Stimulated activated CD8-positive, alpha-beta memory T cell treated with anti-CD3 and anti-CD28 coated beads, Interleukin-7, amount 100 ng/mL, for 4 hours (primary cell): ENCODE data around the gene SETD7.
A peak's percentile ranks its signal among the peaks of the same experiment; 100 is the strongest.

Experiments
- DNase-seq, 2 donors: peaks; one replicate each; pipeline ENCODE4 v3.0.0-alpha.2; 2020; ENCODE audit warnings: low read depth in 2 of 2

Gene SETD7

DNA sequence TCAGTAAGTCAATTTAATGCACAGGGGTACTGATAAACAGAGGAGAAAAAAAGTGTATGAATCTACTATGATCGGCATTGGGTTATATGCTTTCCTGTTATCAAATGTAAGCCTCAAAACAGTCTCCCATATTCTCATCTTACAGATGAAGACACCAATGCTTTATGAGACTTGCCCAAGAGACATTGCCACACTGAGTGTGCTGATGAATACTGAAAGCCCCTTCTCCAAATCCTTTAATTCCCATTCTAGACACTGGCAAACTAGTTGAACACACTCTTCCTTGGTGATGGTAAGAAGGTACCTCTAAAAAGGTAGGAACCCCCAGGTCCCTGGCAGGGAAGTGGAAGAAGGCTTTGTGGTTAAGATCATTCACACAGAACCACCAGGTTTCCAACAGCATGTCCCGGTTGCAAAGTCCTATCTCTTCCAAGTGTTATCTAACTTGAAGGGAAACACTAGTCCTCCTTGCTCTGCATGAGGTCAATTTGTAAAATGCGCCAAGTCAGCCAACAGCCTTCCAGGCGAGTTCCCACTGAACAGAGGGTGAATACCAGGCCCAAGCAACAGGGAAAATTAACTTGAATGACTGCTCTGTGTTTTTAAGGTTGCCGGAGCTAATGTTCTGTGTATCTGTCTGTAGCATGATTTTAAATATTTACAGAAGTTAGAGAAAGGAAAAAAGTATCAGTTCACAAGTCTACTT, 5.1 kb downstream of the SETD7 start:
- no peak for DNase-seq

DNA sequence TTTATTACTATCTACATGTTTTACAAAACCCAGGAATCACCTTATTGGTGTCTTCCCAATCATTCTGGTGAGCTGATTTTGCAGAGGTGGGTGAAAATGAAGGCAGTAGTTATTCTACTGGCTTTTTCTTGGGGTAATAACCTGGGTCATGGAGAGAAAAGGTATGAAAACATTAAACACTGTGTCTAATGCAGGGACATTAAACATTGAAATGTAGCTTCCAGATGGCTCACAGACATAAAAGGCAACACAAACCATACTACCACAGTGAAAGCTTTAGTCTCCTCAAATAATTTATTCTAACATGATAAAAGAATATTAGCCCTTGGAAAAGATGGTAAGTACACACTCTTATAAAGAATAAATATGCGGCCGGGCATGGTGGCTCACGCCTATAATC, 8.0 kb downstream of the SETD7 start:
- no peak for DNase-seq

- DNase-seq: no peak
These were observed 15.4 kb downstream of the SETD7 start for GRCh38 chr4:139540632-139541031.

DNA sequence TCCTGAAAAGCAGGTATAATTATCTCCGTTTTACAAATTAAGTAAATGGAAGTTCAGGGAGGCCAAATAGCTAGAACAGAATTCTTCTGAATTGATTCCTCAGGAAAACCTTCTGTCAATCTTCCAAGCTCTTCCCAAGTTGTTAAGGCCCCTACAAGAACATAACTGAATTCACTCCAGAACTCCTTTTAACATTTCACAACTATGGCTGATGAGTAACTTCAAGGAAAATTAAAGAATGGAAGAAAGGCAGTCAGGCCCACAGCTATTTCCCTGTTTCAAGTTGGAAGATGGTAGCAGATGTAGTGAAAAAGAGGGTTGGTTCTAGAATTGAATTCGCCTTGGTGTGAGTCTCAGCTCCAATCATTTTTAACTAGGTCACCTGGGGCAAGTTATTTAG, 15.9 kb downstream of the SETD7 start:
- no peak for DNase-seq

- DNase-seq: no peak
These were observed 18.7 kb downstream of the SETD7 start for GRCh38 chr4:139537292-139537691.

DNA sequence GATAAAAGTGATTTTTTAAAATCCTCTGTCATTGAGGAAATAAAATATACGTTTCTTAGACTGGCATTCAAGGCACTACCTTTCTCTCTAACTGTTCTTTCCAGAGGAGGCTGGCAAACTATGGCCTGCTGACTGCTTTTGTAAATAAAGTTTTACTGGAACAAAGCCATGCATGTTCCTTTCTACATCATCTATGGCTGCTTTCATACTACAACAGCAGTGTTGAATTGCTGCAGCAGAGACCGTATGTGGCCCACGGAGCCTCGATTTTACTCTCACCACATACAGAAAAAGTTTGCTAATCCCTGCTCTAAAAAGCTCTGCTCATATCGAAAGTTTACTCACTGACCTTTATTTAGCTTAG, 20.2 kb downstream of the SETD7 start:
- DNase-seq: no peak

DNA sequence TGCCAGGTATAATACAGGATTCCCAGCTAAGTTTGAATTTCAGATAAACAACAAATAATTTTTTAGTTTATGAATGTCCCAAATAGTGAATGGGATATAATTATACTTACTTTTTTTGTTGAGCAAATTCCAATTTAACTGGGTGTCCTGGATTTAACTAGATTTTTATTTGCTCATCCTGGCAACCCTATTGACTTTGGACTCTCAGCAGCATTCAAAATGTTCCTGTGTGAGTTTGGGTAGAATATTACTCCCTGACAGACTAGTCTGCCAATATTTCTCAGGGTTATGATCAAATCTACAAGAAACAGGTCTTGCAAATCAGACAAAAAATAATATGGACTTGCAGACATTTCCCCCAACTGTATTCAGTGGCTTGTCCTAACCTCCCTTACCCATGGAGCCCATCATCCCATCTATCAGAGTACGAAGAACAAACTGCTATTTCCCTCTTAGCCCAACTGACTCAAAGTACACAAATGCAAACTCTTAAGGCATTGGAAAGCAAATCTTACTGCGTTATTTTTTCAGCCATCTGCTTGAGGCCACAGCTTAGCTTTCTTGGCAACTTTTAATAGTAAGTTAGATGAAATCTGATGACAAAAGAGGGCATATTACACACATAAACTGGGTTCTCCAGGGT, 20.7 kb downstream of the SETD7 start:
- DNase-seq: no peak

GRCh38 chr4:139534287-139534950, 21.6 kb downstream of the SETD7 start:
- DNase-seq: no peak

GRCh38 chr4:139533511-139533910, 22.5 kb downstream of the SETD7 start:
- no peak for DNase-seq

- DNase-seq: no peak
These were observed 23.1 kb downstream of the SETD7 start for GRCh38 chr4:139532947-139533346.

- DNase-seq: peak; percentile 16 to 20
These were observed 25.1 kb downstream of the SETD7 start for GRCh38 chr4:139530833-139531427.

DNA sequence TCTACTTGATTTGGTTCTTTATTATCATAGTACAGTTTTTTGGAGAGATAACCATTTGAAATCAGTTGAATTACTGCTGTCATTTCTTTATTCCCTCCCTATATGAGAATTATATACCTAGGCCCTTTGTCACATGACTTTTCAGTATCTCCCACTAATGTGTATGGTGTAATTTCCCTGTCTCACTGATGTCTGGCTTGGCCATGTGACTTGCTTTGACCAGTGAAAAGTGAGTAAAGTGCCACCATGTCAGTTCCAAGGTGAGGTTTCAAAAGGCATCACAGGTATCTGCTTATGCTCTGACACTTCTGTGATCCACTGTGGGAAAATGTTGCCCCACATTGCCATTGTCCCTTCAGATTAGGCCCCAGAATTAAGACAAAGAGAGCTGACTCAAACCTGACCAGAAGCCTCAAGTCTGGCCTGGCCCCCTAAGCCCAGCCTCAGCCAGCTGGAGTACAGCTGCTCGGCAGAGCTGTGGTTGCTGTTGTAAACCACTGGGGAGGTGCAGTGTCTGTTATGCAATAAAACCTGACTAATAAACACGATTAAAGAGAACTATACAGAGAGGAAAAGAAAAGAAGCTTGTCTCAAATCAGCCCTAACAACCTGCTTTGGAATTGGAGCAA, 27.5 kb downstream of the SETD7 start:
- DNase-seq: peak in 1 of 2 donors; percentile 7

DNA sequence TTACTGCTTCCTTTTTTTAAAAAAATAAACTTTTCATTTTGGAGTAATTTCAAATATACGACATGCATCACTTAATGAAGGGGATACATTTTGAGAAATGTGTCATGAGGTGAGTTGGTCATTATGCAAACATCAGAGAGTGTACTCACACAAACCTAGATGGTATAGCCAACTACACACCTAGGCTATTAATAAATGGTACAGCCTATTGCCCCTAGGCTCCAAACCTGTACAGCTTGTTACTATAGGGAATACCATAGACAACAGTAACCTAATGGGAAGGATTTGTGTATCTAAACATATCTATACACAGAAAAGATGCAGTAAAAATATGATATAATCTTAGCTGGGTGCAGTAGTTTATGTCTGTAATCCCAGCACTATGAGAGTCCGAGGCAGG, 29.1 kb downstream of the SETD7 start:
- DNase-seq: no peak

- no peak for DNase-seq
These were observed 30.6 kb downstream of the SETD7 start for GRCh38 chr4:139525414-139525813.

GRCh38 chr4:139524062-139524631, 31.9 kb downstream of the SETD7 start:
- DNase-seq: no peak

- DNase-seq: no peak
These were observed 32.9 kb downstream of the SETD7 start for GRCh38 chr4:139523076-139523475.

DNA sequence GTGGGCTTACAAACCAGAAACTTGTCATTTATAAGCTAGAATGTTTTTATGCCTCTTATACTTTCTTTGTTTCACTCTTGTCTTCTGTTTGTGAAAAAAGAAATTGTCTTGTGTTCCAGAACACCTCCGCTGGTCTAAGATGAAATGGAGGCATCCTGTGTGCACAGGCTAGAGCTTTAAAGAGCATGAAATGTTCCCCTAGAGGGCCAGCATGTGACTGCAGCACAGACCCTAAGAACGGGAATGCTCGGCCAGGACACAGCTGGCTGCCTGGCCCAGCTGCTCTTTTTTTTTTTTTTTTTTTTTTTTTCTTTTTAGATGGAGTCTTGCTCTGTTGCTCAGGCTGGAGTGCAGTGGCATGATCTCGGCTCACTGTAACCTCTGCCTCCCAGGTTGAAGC, 33.6 kb downstream of the SETD7 start:
- DNase-seq: no peak

DNA sequence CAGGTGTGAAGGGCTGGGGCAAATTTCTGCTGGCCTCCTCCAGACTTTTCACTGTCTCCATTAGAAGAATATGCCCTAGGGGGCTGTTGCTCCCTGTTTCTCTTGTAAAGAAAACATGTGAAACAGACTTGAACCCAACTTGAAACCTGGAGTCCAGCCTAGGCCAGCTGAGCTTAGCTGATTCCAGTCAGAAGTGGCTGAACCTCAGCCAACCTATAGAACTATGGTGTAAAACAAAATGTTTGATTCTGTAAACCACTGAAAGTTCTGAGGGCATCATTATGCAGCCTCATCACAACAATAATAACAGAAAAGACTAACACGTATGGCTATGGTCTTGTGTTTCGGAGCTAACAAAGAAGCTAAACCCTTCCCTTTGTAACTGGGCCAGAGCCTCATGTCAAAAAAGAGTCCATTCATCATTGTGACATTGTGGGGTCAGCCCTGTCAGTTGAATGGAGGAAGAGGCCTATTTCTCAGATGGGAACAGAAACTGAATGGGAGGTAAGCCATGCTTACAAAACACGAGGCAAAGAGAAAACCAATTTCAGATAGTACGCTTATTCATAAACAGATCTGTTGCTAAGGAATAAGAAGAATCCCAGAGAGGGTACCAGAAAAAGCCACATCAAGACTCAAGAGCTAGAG, 34.1 kb downstream of the SETD7 start:
- DNase-seq: no peak

DNA sequence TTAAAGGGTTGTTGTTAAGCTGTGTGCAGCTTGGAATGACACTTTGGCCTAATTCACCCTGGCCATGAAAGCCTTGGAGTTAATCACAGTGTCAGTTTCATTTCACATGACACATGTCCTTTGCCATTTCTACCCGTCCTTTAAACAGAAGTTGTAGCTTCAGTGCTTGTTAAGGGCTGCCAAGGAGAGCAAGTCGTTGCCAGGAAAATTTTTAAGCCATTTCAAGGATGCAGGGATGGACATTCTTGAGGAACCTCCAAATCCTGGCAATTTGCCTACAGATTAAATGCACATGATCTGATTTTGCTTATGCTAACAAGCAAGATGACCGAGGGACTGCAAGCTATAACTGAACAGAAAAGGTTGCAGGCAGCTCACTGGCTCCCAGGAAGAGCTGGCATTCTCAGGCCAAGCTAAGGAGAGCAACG, 40.5 kb downstream of the SETD7 start:
- no peak for DNase-seq

- no peak for DNase-seq
These were observed 41.5 kb downstream of the SETD7 start for GRCh38 chr4:139514382-139515059.

GRCh38 chr4:139511320-139511719, 44.7 kb downstream of the SETD7 start:
- no peak for DNase-seq
